Upper lobe of left lung (tissue), 6 donors: ENCODE measurements around the gene ARVCF. TPM values are rescaled to one million over a fixed set of nuclear protein-coding genes. Genes with fewer than 3 reads are reported as not detected.
A peak's percentile ranks its signal among the peaks of the same experiment; 100 is the strongest.

Source experiments
- ATAC-seq, 2 donors: fragments of 200-7000 bp; cut with Tn5 transposase; one replicate each; pipeline ENCODE4 v1.9.1; 2022; ENCODE audit warnings: mild to moderate bottlenecking in 2 of 2, moderate library complexity in 2 of 2; ENCODE audit not compliant: low FRiP score in 2 of 2
- DNase-seq, 2 donors: peaks; one replicate each; pipeline ENCODE4 v3.0.0-alpha.2; 2019 to 2020
- H3K27ac ChIP-seq, 4 donors: fragments of 200-600 bp; sonication (generic); one replicate each; pipeline ENCODE4 v1.5.1; 2016 to 2019
- H3K27me3 ChIP-seq, 4 donors: fragments of 200-600 bp; sonication (generic); one replicate each; pipeline ENCODE4 v1.5.1; 2017 to 2019
- H3K36me3 ChIP-seq, 4 donors: fragments of 200-600 bp; sonication (generic); one replicate each; pipeline ENCODE4 v1.5.1; 2016 to 2019
- H3K4me1 ChIP-seq, 4 donors: fragments of 200-600 bp; sonication (generic); one replicate each; pipeline ENCODE4 v1.5.1; 2018 to 2019
- H3K4me3 ChIP-seq, 4 donors: fragments of 200-600 bp; sonication (generic); one replicate each; pipeline ENCODE4 v1.5.1; 2017 to 2019; ENCODE audit warnings: mild to moderate bottlenecking in 2 of 4, moderate library complexity in 1 of 4
- H3K9me3 ChIP-seq, 4 donors: fragments of 200-600 bp; sonication (generic); one replicate each; pipeline ENCODE4 v1.5.1; 2018 to 2019
- CTCF ChIP-seq, 6 experiments: fragments of 450-650 bp in 4 of 6; fragments of 200-600 bp in 2 of 6; sonication (generic) in 2 of 6; IDR thresholded peaks; one replicate each; pipeline ENCODE4 v1.5.1; 2016 to 2019; ENCODE audit warnings: antibody characterized with exemption in 6 of 6
- EP300 ChIP-seq, 4 donors: sonication (generic); formaldehyde crosslinking; IDR thresholded peaks; one replicate each; pipeline ENCODE4 v1.5.1; 2017; ENCODE audit warnings: antibody characterized with exemption in 4 of 4, control low read depth in 2 of 4
- POLR2A ChIP-seq, 4 donors: fragments of 450-650 bp; IDR thresholded peaks; one replicate each; pipeline ENCODE4 v1.5.1; 2016 to 2017; ENCODE audit warnings: antibody characterized with exemption in 4 of 4, mild to moderate bottlenecking in 2 of 4
- POLR2AphosphoS5 ChIP-seq, 2 donors: sonication (generic); formaldehyde crosslinking; IDR thresholded peaks; one replicate each; pipeline ENCODE4 v1.5.1; 2017; ENCODE audit warnings: antibody characterized with exemption in 2 of 2
- WGBS, 2 donors: methylation state at CpG; one replicate each; pipeline ENCODE4 v1.1.5; 2017 to 2018; 5-methylcytosine and 5-hydroxymethylcytosine counted together
- total RNA-seq, 6 donors: library from RNA; depleted of rRNA in 4 of 6; stranded (reverse); fragments of >200 nt in 4 of 6; gene quantifications; one replicate each; pipeline versions ENCODE4 v1.1.0 to v1.2.1, GENCODE V29; 2016 to 2021
- donor health status: DM: no; HTN: no; CAD: no; lungs with moderate emphysema.
- donor health status: DM: no; HTN: yes; CAD: no; lungs with severe emphysema.

Gene ARVCF
- total RNA-seq, 6 donors from 2014 or later, result 18.5 to 54.5 (median 22.8) TPM

GRCh38 chr22:19994851-19995610 lies 21.6 kb downstream of the ARVCF start:
- H3K27ac ChIP-seq, result peak overlapping the region; percentile 6 to 77 (median 53)
- no peaks in the 10 kb centered on the region for H3K36me3 ChIP-seq
- no peak for ATAC-seq
- peaks cover 15 to 30% (median 19%) of the 10 kb centered on the region in 4 donors for H3K4me1 ChIP-seq
- no peaks in the 10 kb centered on the region for H3K27me3 ChIP-seq
- H3K4me3 ChIP-seq, result no peak overlapping the region
- WGBS, 2 donors, result 66 to 68% methylated on average over 12 of the region's 12 CpGs
- no peak for DNase-seq
- H3K9me3 ChIP-seq, result no peaks in the 10 kb centered on the region
- TF ChIP-seq EP300 (IDR thresholded peaks at IDR 0.05), result no peak
- no peak for TF ChIP-seq CTCF (IDR thresholded peaks at IDR 0.05)
- no peak for TF ChIP-seq POLR2AphosphoS5 (IDR thresholded peaks at IDR 0.05)
- TF ChIP-seq POLR2A (IDR thresholded peaks at IDR 0.05), result no peak

- Histone ChIP-seq H3K36me3 (no peaks in the 10 kb centered on the region), H3K27me3 (no peaks in the 10 kb centered on the region), H3K4me1 (peaks cover 14 to 26% (median 17%) of the 10 kb centered on the region in 4 donors), H3K4me3 (no peak overlapping the region), H3K27ac (no peak overlapping the region), H3K9me3 (no peaks in the 10 kb centered on the region)
- no peak for ATAC-seq
- no peak for DNase-seq
- WGBS, 2 donors, result 92 to 95% methylated on average over 7 of the region's 7 CpGs
- TF ChIP-seq CTCF (IDR thresholded peaks at IDR 0.05), result no peak
- no peak for TF ChIP-seq POLR2A (IDR thresholded peaks at IDR 0.05)
- no peak for TF ChIP-seq EP300 (IDR thresholded peaks at IDR 0.05)
- TF ChIP-seq POLR2AphosphoS5 (IDR thresholded peaks at IDR 0.05), result no peak
These were observed 22.7 kb downstream of the ARVCF start for GRCh38 chr22:19993926-19994325.

- peaks cover 11 to 26% (median 15%) of the 10 kb centered on the region in 4 donors for H3K4me1 ChIP-seq
- H3K36me3 ChIP-seq, result no peaks in the 10 kb centered on the region
- no peak for TF ChIP-seq EP300 (IDR thresholded peaks at IDR 0.05)
- ATAC-seq (no peak), DNase-seq (no peak)
- H3K27me3 ChIP-seq, result no peaks in the 10 kb centered on the region
- no peak overlapping the region for H3K4me3 ChIP-seq
- no peak overlapping the region for H3K27ac ChIP-seq
- H3K9me3 ChIP-seq, result no peaks in the 10 kb centered on the region
- WGBS, 2 donors, result 92% methylated on average over 6 of the region's 6 CpGs; no CpG with 5 or more reads in 1 of the 2 donors
These were observed 23.7 kb downstream of the ARVCF start for GRCh38 chr22:19992921-19993355.

GRCh38 chr22:19992481-19992911 lies 24.1 kb downstream of the ARVCF start:
- Histone ChIP-seq H3K4me1 (peaks cover 11 to 26% (median 15%) of the 10 kb centered on the region in 4 donors), H3K27ac (no peak overlapping the region), H3K9me3 (no peaks in the 10 kb centered on the region), H3K4me3 (no peak overlapping the region), H3K36me3 (no peaks in the 10 kb centered on the region), H3K27me3 (no peaks in the 10 kb centered on the region)
- TF ChIP-seq POLR2AphosphoS5 (IDR thresholded peaks at IDR 0.05), result no peak
- no peak for TF ChIP-seq EP300 (IDR thresholded peaks at IDR 0.05)
- TF ChIP-seq CTCF (IDR thresholded peaks at IDR 0.05), result no peak
- DNase-seq, result no peak
- no peak for ATAC-seq
- WGBS, 2 donors, result 89 to 90% methylated on average over 7 of the region's 7 CpGs

GRCh38 chr22:19991645-19992451 lies 24.8 kb downstream of the ARVCF start:
- Histone ChIP-seq H3K4me1 (peaks cover 11 to 33% (median 16%) of the 10 kb centered on the region in 4 donors), H3K27me3 (no peaks in the 10 kb centered on the region), H3K4me3 (no peak overlapping the region), H3K36me3 (no peaks in the 10 kb centered on the region), H3K9me3 (no peaks in the 10 kb centered on the region), H3K27ac (peak overlapping the region in 1 of 4 donors; percentile 42)
- 78 to 86% methylated on average over 14 to 23 of the region's 23 CpGs for WGBS, 2 donors
- ATAC-seq (no peak), DNase-seq (peak in 1 of 2 donors; percentile 62)
- no peak for TF ChIP-seq POLR2A (IDR thresholded peaks at IDR 0.05)
- no peak for TF ChIP-seq CTCF (IDR thresholded peaks at IDR 0.05)
- no peak for TF ChIP-seq EP300 (IDR thresholded peaks at IDR 0.05)
- no peak for TF ChIP-seq POLR2AphosphoS5 (IDR thresholded peaks at IDR 0.05)
